GM12892 (cell line): ENCODE data around the gene LENG9.
"Not testable (repeated sequence)": the region's sequence is repeated elsewhere in the genome, so short reads cannot be mapped to it uniquely, and the experiment has no call there.

Source experiments
- POLR2A ChIP-seq: IDR thresholded peaks from 2 replicates; pipeline ENCODE4 v1.6.1; 2011; ENCODE audit warnings: low read depth, low read length, control low read depth
- POLR2AphosphoS5 ChIP-seq: IDR thresholded peaks from 2 replicates; pipeline ENCODE4 v1.6.1; 2011; ENCODE audit warnings: low read depth, low read length, control low read depth
- TAF1 ChIP-seq: IDR thresholded peaks from 2 replicates; pipeline ENCODE4 v1.6.1; 2011; ENCODE audit warnings: low read depth, mild to moderate bottlenecking, control low read depth, low read length, borderline replicate concordance

DNA sequence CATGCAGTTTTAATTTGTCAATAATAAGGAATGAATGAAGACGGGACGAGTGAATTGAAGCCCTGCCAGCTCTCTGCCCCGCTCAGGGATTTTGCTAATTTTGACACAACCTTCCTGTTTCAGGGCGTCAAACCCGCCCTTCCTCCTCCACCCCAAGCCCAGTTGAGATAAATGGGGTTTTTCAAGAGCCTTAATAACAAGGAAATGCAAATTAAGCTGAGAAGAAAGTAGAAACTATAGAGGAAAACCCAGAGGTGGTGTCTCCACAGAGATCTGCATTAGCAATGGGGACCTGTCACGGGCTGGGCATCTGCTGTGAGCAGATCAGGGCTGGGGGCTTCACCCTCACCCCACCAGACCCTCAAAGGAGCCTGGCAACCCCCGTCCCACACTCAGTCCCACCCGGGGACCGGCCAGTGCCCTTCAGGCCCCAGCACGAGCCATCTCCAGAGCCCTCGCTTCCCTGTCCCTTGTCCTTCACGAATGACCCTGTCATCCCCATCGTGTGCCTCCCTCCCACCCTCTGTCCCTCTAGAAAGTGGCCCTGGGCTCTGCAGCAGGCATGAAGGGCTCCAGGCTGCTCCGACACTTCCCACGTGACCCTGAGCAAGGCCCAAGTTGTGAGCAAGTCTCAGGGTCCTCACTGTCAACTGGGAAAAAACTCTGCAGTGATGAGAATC lies 43.6 kb upstream of the LENG9 start:
- TF ChIP-seq POLR2A, POLR2AphosphoS5, TAF1: not testable (repeated sequence)
